Right renal cortex interstitium (tissue), 3 donors: ENCODE results near the gene MKRN1. TPM values are rescaled to one million over a fixed set of nuclear protein-coding genes. Genes with fewer than 3 reads are reported as not detected.
"Not testable (repeated sequence)": the region's sequence is repeated elsewhere in the genome, so short reads cannot be mapped to it uniquely, and the experiment has no call there.

Experiments used
- DNase-seq, 3 donors: peaks; one replicate each; pipeline ENCODE4 v3.0.0-alpha.2; 2013; ENCODE audit warnings: low read depth in 3 of 3, low spot score in 2 of 3
- polyA plus RNA-seq, 3 donors: library from polyadenylated mRNA; unstranded; fragments of 120-200 nt; gene quantifications; one replicate each; pipeline ENCODE4 v1.2.1, GENCODE V29; 2013; ENCODE audit not compliant: insufficient read length in 3 of 3

MKRN1 gene
- polyA plus RNA-seq, 3 donors: 135 to 146 (median 139) TPM

GRCh38 chr7:140485500-140486265 is 6.4 kb upstream of the MKRN1 start:
- no peak for DNase-seq

- DNase-seq: no peak
Measured at GRCh38 chr7:140484951-140485499, 5.7 kb upstream of the MKRN1 start.

GRCh38 chr7:140484479-140484878 is 5.2 kb upstream of the MKRN1 start:
- DNase-seq: no peak

- DNase-seq: no peak
Measured at GRCh38 chr7:140479739-140480084, 407 bp upstream of the MKRN1 start.

- no peak for DNase-seq
Measured at GRCh38 chr7:140478246-140479061, 851 bp downstream of the MKRN1 start.

- DNase-seq: no peak
Measured at GRCh38 chr7:140476698-140477261, 2.5 kb downstream of the MKRN1 start.

GRCh38 chr7:140475747-140476333 is 3.5 kb downstream of the MKRN1 start:
- DNase-seq: no peak

- no peak for DNase-seq
Measured at GRCh38 chr7:140463111-140463510, 16.2 kb downstream of the MKRN1 start.

- DNase-seq: no peak
Measured at GRCh38 chr7:140458916-140459315, 20.4 kb downstream of the MKRN1 start.

GRCh38 chr7:140458201-140458600 is 21.1 kb downstream of the MKRN1 start:
- DNase-seq: no peak

GRCh38 chr7:140456551-140457051 is 22.7 kb downstream of the MKRN1 start:
- DNase-seq: no peak

- no peak for DNase-seq
Measured at GRCh38 chr7:140455743-140456142, 23.6 kb downstream of the MKRN1 start.

GRCh38 chr7:140454657-140455015 is 24.7 kb downstream of the MKRN1 start:
- DNase-seq: no peak

GRCh38 chr7:140453785-140454656 is 25.3 kb downstream of the MKRN1 start:
- not testable (repeated sequence) for DNase-seq

GRCh38 chr7:140453273-140453672 is 26.0 kb downstream of the MKRN1 start:
- no peak for DNase-seq

- no peak for DNase-seq
Measured at GRCh38 chr7:140451716-140452115, 27.6 kb downstream of the MKRN1 start.

- no peak for DNase-seq
Measured at GRCh38 chr7:140448781-140449480, 30.4 kb downstream of the MKRN1 start.

- DNase-seq: no peak
Measured at GRCh38 chr7:140447841-140448240, 31.5 kb downstream of the MKRN1 start.

- DNase-seq: no peak
Measured at GRCh38 chr7:140446467-140446866, 32.8 kb downstream of the MKRN1 start.
